ENCODE measurements around the gene KRT36. TPM values are rescaled to one million over a fixed set of nuclear protein-coding genes. Genes with fewer than 3 reads are reported as not detected.

KRT36 gene
- total RNA-seq, 1 experiment from 2014 or later: not detected

GRCh38 chr17:41496803-41497484, 7.2 kb upstream of the KRT36 start:
- DNase-seq (ENCODE audit: unreplicated experiment): peak; percentile 94
- intact Hi-C loops (cut with micrococcal nuclease): loop anchor here (1.0 to 5.0 kb wide), 5 partner anchors 51 to 694 kb away; no protein-coding TSS in a partner anchor
- Mint-ChIP-seq H3K9me3 (ENCODE audit: unreplicated experiment) (no peaks in the 10 kb centered on the region), H3K36me3 (ENCODE audit: insufficient read depth, unreplicated experiment) (no peaks in the 10 kb centered on the region), H3K4me1 (ENCODE audit: insufficient read depth, unreplicated experiment) (peaks cover 25% of the 10 kb centered on the region), H3K4me3 (ENCODE audit: unreplicated experiment) (no peak overlapping the region), H3K27me3 (ENCODE audit: insufficient read depth, unreplicated experiment) (no peaks in the 10 kb centered on the region), H3K27ac (ENCODE audit: low read depth, unreplicated experiment) (peak overlapping the region; percentile 68)
- no TSS peak for BruUV-seq (replicated peaks)
- peak; percentile 88 for TF ChIP-seq CTCF (IDR thresholded peaks at IDR 0.05; ENCODE audit: unreplicated experiment)
- POLR2A ChIA-PET: interaction anchor here (0.6 to 1.4 kb wide), 2 partner anchors 10 to 45 kb away, joined by 3 to 4 read pairs; no protein-coding TSS in a partner anchor
- CTCF ChIA-PET: interaction anchor here (0.7 to 2.6 kb wide), 9 partner anchors 18 to 593 kb away, joined by 3 to 13 read pairs (median 4); no protein-coding TSS in a partner anchor

- DNase-seq (ENCODE audit: unreplicated experiment): no peak
- peaks cover 11% of the 10 kb centered on the region for H3K4me1 Mint-ChIP-seq (ENCODE audit: insufficient read depth, unreplicated experiment)
- POLR2A ChIA-PET: no interaction called here
- BruUV-seq (replicated peaks): no TSS peak
- no peak overlapping the region for H3K27ac Mint-ChIP-seq (ENCODE audit: low read depth, unreplicated experiment)
- H3K36me3 Mint-ChIP-seq (ENCODE audit: insufficient read depth, unreplicated experiment): no peaks in the 10 kb centered on the region
- TF ChIP-seq CTCF (IDR thresholded peaks at IDR 0.05; ENCODE audit: unreplicated experiment): no peak
- CTCF ChIA-PET: interaction anchor here (0.6 to 2.0 kb wide), 6 partner anchors 29 to 617 kb away, joined by 3 to 12 read pairs (median 3); no protein-coding TSS in a partner anchor
- no peak overlapping the region for H3K4me3 Mint-ChIP-seq (ENCODE audit: unreplicated experiment)
- no peaks in the 10 kb centered on the region for H3K9me3 Mint-ChIP-seq (ENCODE audit: unreplicated experiment)
- intact Hi-C loops (cut with micrococcal nuclease): no loop called here
- H3K27me3 Mint-ChIP-seq (ENCODE audit: insufficient read depth, unreplicated experiment): no peaks in the 10 kb centered on the region
Observed at GRCh38 chr17:41494524-41494923, 4.8 kb upstream of the KRT36 start.

GRCh38 chr17:41492771-41493170, 3.1 kb upstream of the KRT36 start:
- Mint-ChIP-seq H3K36me3 (ENCODE audit: insufficient read depth, unreplicated experiment) (no peaks in the 10 kb centered on the region), H3K4me1 (ENCODE audit: insufficient read depth, unreplicated experiment) (peaks cover 6% of the 10 kb centered on the region), H3K27ac (ENCODE audit: low read depth, unreplicated experiment) (no peak overlapping the region), H3K4me3 (ENCODE audit: unreplicated experiment) (no peak overlapping the region), H3K27me3 (ENCODE audit: insufficient read depth, unreplicated experiment) (no peaks in the 10 kb centered on the region), H3K9me3 (ENCODE audit: unreplicated experiment) (no peaks in the 10 kb centered on the region)
- intact Hi-C loops (cut with micrococcal nuclease): no loop called here
- no peak for TF ChIP-seq CTCF (IDR thresholded peaks at IDR 0.05; ENCODE audit: unreplicated experiment)
- no TSS peak for BruUV-seq (replicated peaks)
- DNase-seq (ENCODE audit: unreplicated experiment): peak; percentile 49
- POLR2A ChIA-PET: interaction anchor here (0.9 kb wide), 1 partner anchor 89 kb away, joined by 4 read pairs; no protein-coding TSS in a partner anchor
- CTCF ChIA-PET: interaction anchor here (0.6 kb wide), 2 partner anchors 129 to 1312 kb away, joined by 4 to 5 read pairs; no protein-coding TSS in a partner anchor

- TF ChIP-seq CTCF (IDR thresholded peaks at IDR 0.05; ENCODE audit: unreplicated experiment): no peak
- POLR2A ChIA-PET: no interaction called here
- no peak for DNase-seq (ENCODE audit: unreplicated experiment)
- BruUV-seq (replicated peaks): no TSS peak
- Mint-ChIP-seq H3K36me3 (ENCODE audit: insufficient read depth, unreplicated experiment) (no peaks in the 10 kb centered on the region), H3K4me3 (ENCODE audit: unreplicated experiment) (no peak overlapping the region), H3K27me3 (ENCODE audit: insufficient read depth, unreplicated experiment) (no peaks in the 10 kb centered on the region), H3K4me1 (ENCODE audit: insufficient read depth, unreplicated experiment) (peaks cover 6% of the 10 kb centered on the region), H3K27ac (ENCODE audit: low read depth, unreplicated experiment) (no peak overlapping the region), H3K9me3 (ENCODE audit: unreplicated experiment) (no peaks in the 10 kb centered on the region)
- intact Hi-C loops (cut with micrococcal nuclease): no loop called here
- CTCF ChIA-PET: no interaction called here
Observed at GRCh38 chr17:41492351-41492750, 2.6 kb upstream of the KRT36 start.
